Trophoblast cell (in vitro differentiated cells and primary cell): ENCODE measurements around the gene ETV6.
A peak's percentile ranks its signal among the peaks of the same experiment; 100 is the strongest.

Experiments
- DNase-seq, 2 donors: peaks; one replicate each; pipeline ENCODE4 v3.0.0-alpha.2; 2016
- H2AFZ ChIP-seq: 2 replicates; pipeline ENCODE4 v1.6.1; 2013; ENCODE audit warnings: low read length, moderate library complexity, mild to moderate bottlenecking; ENCODE audit not compliant: insufficient read depth, poor library complexity
- H2AK5ac ChIP-seq: 2 replicates; pipeline ENCODE4 v1.6.1; 2013; ENCODE audit warnings: mild to moderate bottlenecking, low read length
- H2BK120ac ChIP-seq: 2 replicates; pipeline ENCODE4 v1.6.1; 2013; ENCODE audit warnings: low read length, mild to moderate bottlenecking, moderate library complexity; ENCODE audit not compliant: insufficient read depth, poor library complexity
- H2BK12ac ChIP-seq: 2 replicates; pipeline ENCODE4 v1.6.1; 2013; ENCODE audit warnings: mild to moderate bottlenecking, low read length, moderate library complexity
- H2BK5ac ChIP-seq: 2 replicates; pipeline ENCODE4 v1.6.1; 2013; ENCODE audit warnings: low read length, low read depth, moderate library complexity, mild to moderate bottlenecking; ENCODE audit not compliant: poor library complexity
- H3K14ac ChIP-seq: 2 replicates; pipeline ENCODE4 v1.6.1; 2013; ENCODE audit warnings: mild to moderate bottlenecking, low read length
- H3K18ac ChIP-seq: 2 replicates; pipeline ENCODE4 v1.6.1; 2013; ENCODE audit warnings: mild to moderate bottlenecking, low read length
- H3K23ac ChIP-seq: 2 replicates; pipeline ENCODE4 v1.6.1; 2013; ENCODE audit warnings: low read length
- H3K27ac ChIP-seq: 2 replicates; pipeline ENCODE4 v1.5.1; 2013; ENCODE audit warnings: low read depth, mild to moderate bottlenecking, inconsistent platforms, low read length, moderate library complexity
- H3K27me3 ChIP-seq: 2 replicates; pipeline ENCODE4 v1.6.1; 2013; ENCODE audit warnings: inconsistent platforms, mild to moderate bottlenecking, low read length, moderate library complexity; ENCODE audit not compliant: insufficient read depth
- H3K36me3 ChIP-seq, 2 experiments: 1 replicate in 1 of 2; 2 replicates in 1 of 2; pipeline ENCODE4 v1.6.1; 2013; ENCODE audit warnings: low read length in 2 of 2, mild to moderate bottlenecking in 2 of 2, moderate library complexity in 1 of 2; ENCODE audit not compliant: insufficient read depth in 2 of 2, control insufficient read depth in 1 of 2
- H3K4ac ChIP-seq: 2 replicates; pipeline ENCODE4 v1.6.1; 2013; ENCODE audit warnings: low read depth, mild to moderate bottlenecking, low read length, moderate library complexity
- H3K4me1 ChIP-seq, 2 experiments: 1 replicate in 1 of 2; 2 replicates in 1 of 2; pipeline ENCODE4 v1.6.1; 2013; ENCODE audit warnings: low read length in 2 of 2, mild to moderate bottlenecking in 2 of 2, moderate library complexity in 1 of 2; ENCODE audit not compliant: insufficient read depth in 2 of 2, control insufficient read depth in 1 of 2
- H3K4me2 ChIP-seq: 2 replicates; pipeline ENCODE4 v1.6.1; 2013; ENCODE audit warnings: inconsistent platforms, mild to moderate bottlenecking, low read length, moderate library complexity
- H3K4me3 ChIP-seq: 2 replicates; pipeline ENCODE4 v1.5.1; 2013; ENCODE audit warnings: mild to moderate bottlenecking, low read depth, low read length, inconsistent platforms
- H3K79me1 ChIP-seq: one replicate; pipeline ENCODE4 v1.6.1; 2013; ENCODE audit warnings: low read length
- H3K79me2 ChIP-seq: 2 replicates; pipeline ENCODE4 v1.6.1; 2013; ENCODE audit warnings: low read length, mild to moderate bottlenecking; ENCODE audit not compliant: control insufficient read depth, insufficient read depth, poor library complexity
- H3K9ac ChIP-seq: 2 replicates; pipeline ENCODE4 v1.6.1; 2013; ENCODE audit warnings: mild to moderate bottlenecking, low read length
- H3K9me3 ChIP-seq: 2 replicates; pipeline ENCODE4 v1.6.1; 2013; ENCODE audit warnings: low read depth, mild to moderate bottlenecking, control low read depth, inconsistent platforms, low read length; ENCODE audit not compliant: insufficient read depth
- H4K12ac ChIP-seq: 2 replicates; pipeline ENCODE4 v1.6.1; 2013; ENCODE audit warnings: low read depth, mild to moderate bottlenecking, low read length, moderate library complexity
- H4K8ac ChIP-seq: 2 replicates; pipeline ENCODE4 v1.6.1; 2013; ENCODE audit warnings: low read depth, mild to moderate bottlenecking, low read length, moderate library complexity
- H4K91ac ChIP-seq: one replicate; pipeline ENCODE4 v1.6.1; 2013; ENCODE audit warnings: low read depth, mild to moderate bottlenecking, low read length, moderate library complexity
- WGBS: extraction: QIAGEN DNeasy Blood & Tissue Kit; methylation state at CpG from one replicate; pipeline ENCODE4 v1.1.7; 2013; ENCODE audit warnings: missing lambda C conversion rate; ENCODE audit not compliant: insufficient read length, insufficient coverage; ENCODE audit errors: extremely low coverage; 5-methylcytosine and 5-hydroxymethylcytosine counted together

Gene ETV6

GRCh38 chr12:11707535-11707934 lies 58.1 kb downstream of the ETV6 start:
- Histone ChIP-seq H3K4ac (no peak overlapping the region), H3K4me1 (peaks cover 25 to 26% of the 10 kb centered on the region in 2 experiments), H4K8ac (no peak overlapping the region), H3K14ac (peak overlapping the region; percentile 21), H4K91ac (no peak overlapping the region), H3K27me3 (no peaks in the 10 kb centered on the region), H3K9me3 (no peaks in the 10 kb centered on the region), H3K4me2 (no peak overlapping the region), H3K23ac (no peak overlapping the region), H4K12ac (no peak overlapping the region), H2BK120ac (no peak overlapping the region), H2BK12ac (peak overlapping the region; percentile 58), H3K4me3 (no peak overlapping the region), H3K36me3 (no peaks in the 10 kb centered on the region), H3K9ac (no peak overlapping the region), H2AFZ (no peak overlapping the region), H3K18ac (peak overlapping the region; percentile 25), H3K79me1 (peaks cover 7% of the 10 kb centered on the region), H3K27ac (peak overlapping the region; percentile 77), H3K79me2 (peaks cover 1% of the 10 kb centered on the region), H2AK5ac (no peak overlapping the region), H2BK5ac (no peak overlapping the region)
- WGBS, result no CpG with 5 or more reads among the region's 7 CpGs
- DNase-seq, result no peak

GRCh38 chr12:11709513-11709912 lies 60.0 kb downstream of the ETV6 start:
- H3K27me3 ChIP-seq, result no peaks in the 10 kb centered on the region
- no peak overlapping the region for H2AFZ ChIP-seq
- no peak overlapping the region for H3K4ac ChIP-seq
- H2AK5ac ChIP-seq, result no peak overlapping the region
- H3K9ac ChIP-seq, result no peak overlapping the region
- no peak for DNase-seq
- H2BK12ac ChIP-seq, result no peak overlapping the region
- H4K91ac ChIP-seq, result no peak overlapping the region
- peaks cover 25 to 26% of the 10 kb centered on the region in 2 experiments for H3K4me1 ChIP-seq
- no peak overlapping the region for H4K12ac ChIP-seq
- H3K14ac ChIP-seq, result no peak overlapping the region
- peaks cover 7% of the 10 kb centered on the region for H3K79me1 ChIP-seq
- no peaks in the 10 kb centered on the region for H3K36me3 ChIP-seq
- no CpG with 5 or more reads among the region's 4 CpGs for WGBS
- no peaks in the 10 kb centered on the region for H3K9me3 ChIP-seq
- H3K4me3 ChIP-seq, result no peak overlapping the region
- no peak overlapping the region for H3K4me2 ChIP-seq
- H3K79me2 ChIP-seq, result peaks cover 1% of the 10 kb centered on the region
- H3K18ac ChIP-seq, result no peak overlapping the region
- H3K23ac ChIP-seq, result no peak overlapping the region
- no peak overlapping the region for H2BK120ac ChIP-seq
- no peak overlapping the region for H2BK5ac ChIP-seq
- no peak overlapping the region for H4K8ac ChIP-seq
- H3K27ac ChIP-seq, result no peak overlapping the region

GRCh38 chr12:11710431-11710830 lies 61.0 kb downstream of the ETV6 start:
- Histone ChIP-seq H3K4ac (no peak overlapping the region), H2BK12ac (no peak overlapping the region), H3K79me2 (peaks cover 1% of the 10 kb centered on the region), H3K9me3 (no peaks in the 10 kb centered on the region), H4K91ac (no peak overlapping the region), H3K23ac (no peak overlapping the region), H3K4me1 (peaks cover 25 to 26% of the 10 kb centered on the region in 2 experiments), H2AFZ (no peak overlapping the region), H3K27ac (no peak overlapping the region), H2BK5ac (no peak overlapping the region), H2BK120ac (no peak overlapping the region), H4K12ac (no peak overlapping the region), H2AK5ac (no peak overlapping the region), H3K4me2 (no peak overlapping the region), H3K9ac (no peak overlapping the region), H3K18ac (no peak overlapping the region), H3K14ac (no peak overlapping the region), H3K36me3 (no peaks in the 10 kb centered on the region), H4K8ac (no peak overlapping the region), H3K79me1 (peaks cover 7% of the 10 kb centered on the region), H3K4me3 (no peak overlapping the region), H3K27me3 (no peaks in the 10 kb centered on the region)
- DNase-seq, result no peak
- no CpG with 5 or more reads among the region's 6 CpGs for WGBS

GRCh38 chr12:11710906-11711305 lies 61.4 kb downstream of the ETV6 start:
- Histone ChIP-seq H3K4ac (no peak overlapping the region), H3K4me3 (no peak overlapping the region), H2BK5ac (no peak overlapping the region), H2BK12ac (no peak overlapping the region), H3K36me3 (no peaks in the 10 kb centered on the region), H3K9ac (no peak overlapping the region), H4K91ac (no peak overlapping the region), H3K14ac (no peak overlapping the region), H3K4me1 (peaks cover 22 to 23% of the 10 kb centered on the region in 2 experiments), H3K79me2 (peaks cover 1% of the 10 kb centered on the region), H2BK120ac (no peak overlapping the region), H3K27ac (no peak overlapping the region), H3K4me2 (no peak overlapping the region), H4K12ac (no peak overlapping the region), H3K27me3 (no peaks in the 10 kb centered on the region), H4K8ac (no peak overlapping the region), H3K23ac (no peak overlapping the region), H3K79me1 (peaks cover 7% of the 10 kb centered on the region), H2AK5ac (no peak overlapping the region), H2AFZ (no peak overlapping the region), H3K18ac (no peak overlapping the region), H3K9me3 (no peaks in the 10 kb centered on the region)
- WGBS, result no CpG with 5 or more reads among the region's 3 CpGs
- no peak for DNase-seq
